ENCODE data around the gene NBEAL2. TPM values are rescaled to one million over a fixed set of nuclear protein-coding genes. Genes with fewer than 3 reads are reported as not detected.
A peak's percentile ranks its signal among the peaks of the same experiment; 100 is the strongest.

Gene NBEAL2
- total RNA-seq, 1 donor from 2014 or later, result 12.6 TPM

DNA sequence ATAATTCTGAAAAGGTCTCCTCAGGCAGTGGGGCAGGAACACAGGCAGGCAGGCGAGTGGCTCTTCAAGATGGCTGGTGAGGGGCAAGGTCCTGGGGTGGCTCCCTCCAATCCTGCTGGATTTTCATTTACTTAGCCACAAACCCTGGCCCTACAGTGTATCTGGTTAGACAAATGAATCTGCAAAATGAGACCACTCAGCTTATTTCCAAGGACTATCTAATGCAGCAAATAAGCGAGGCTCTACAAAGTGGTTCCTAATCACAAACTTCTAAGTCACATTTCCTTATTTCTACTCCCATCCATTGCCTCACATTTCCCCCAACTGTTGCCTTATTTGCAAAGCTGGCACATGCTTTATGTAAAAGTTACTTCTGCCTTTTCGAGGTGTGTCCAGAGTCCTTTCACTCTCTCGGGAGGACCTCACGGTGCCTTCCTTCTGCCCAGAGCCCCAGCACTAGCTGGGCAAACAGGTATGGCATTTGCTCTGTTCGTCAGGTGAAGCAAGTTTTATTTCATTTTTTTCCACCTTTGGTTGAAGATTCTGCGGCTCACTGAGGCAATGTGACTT, 43.4 kb upstream of the NBEAL2 start:
- no peaks in the 10 kb centered on the region for H3K27me3 ChIP-seq (ENCODE audit: low read depth)
- H3K4me3 ChIP-seq, result no peak overlapping the region
- DNase-seq, result no peak
- no peak for TF ChIP-seq CTCF (IDR thresholded peaks at IDR 0.05; ENCODE audit: borderline replicate concordance)
- H3K4me1 ChIP-seq, result peaks cover 100% of the 10 kb centered on the region
- peak overlapping the region; percentile 90 for H3K27ac ChIP-seq (replicated peaks)
- intact Hi-C loops (cut with micrococcal nuclease), result no loop called here
- peaks cover 25% of the 10 kb centered on the region for H3K36me3 ChIP-seq
- H3K9me3 ChIP-seq (replicated peaks), result no peaks in the 10 kb centered on the region

DNA sequence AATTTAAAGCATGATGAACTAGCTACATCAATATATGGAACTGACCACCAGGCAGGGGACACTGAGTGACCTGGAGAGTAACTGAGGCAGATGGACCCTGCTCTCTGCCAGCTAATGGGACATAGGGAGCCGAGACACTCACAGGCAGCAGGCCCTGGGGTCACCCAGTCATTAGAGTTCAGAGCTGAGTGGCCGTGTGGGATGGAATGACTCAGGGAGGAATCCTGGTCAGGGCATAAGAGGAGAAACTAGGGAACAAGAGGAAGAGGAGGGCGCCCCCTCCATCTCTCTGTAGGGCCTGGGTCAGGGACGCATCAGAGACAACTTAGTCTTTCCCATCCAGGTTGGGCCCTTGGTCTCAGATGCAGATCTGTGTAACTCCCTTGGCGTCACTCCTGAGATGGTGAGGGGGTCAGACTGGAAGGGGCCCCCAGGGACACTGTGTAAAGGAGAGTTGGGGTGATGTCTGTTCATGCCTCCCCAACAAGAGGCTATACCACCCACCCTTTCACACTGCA, 42.7 kb upstream of the NBEAL2 start:
- intact Hi-C loops (cut with micrococcal nuclease), result no loop called here
- DNase-seq, result no peak

GRCh38 chr3:46938118-46938517, 41.3 kb upstream of the NBEAL2 start:
- H3K4me3 ChIP-seq, result no peak overlapping the region
- H3K4me1 ChIP-seq, result peaks cover 94% of the 10 kb centered on the region
- intact Hi-C loops (cut with micrococcal nuclease), result no loop called here
- H3K27ac ChIP-seq (replicated peaks), result peak overlapping the region; percentile 90
- peaks cover 25% of the 10 kb centered on the region for H3K36me3 ChIP-seq
- no peak for DNase-seq
- no peaks in the 10 kb centered on the region for H3K9me3 ChIP-seq (replicated peaks)
- H3K27me3 ChIP-seq (ENCODE audit: low read depth), result no peaks in the 10 kb centered on the region
- TF ChIP-seq CTCF (IDR thresholded peaks at IDR 0.05; ENCODE audit: borderline replicate concordance), result no peak

More for the DNA sequence above, 42.7 kb upstream of the NBEAL2 start:
- H3K27ac ChIP-seq (replicated peaks), result peak overlapping the region; percentile 90
- H3K27me3 ChIP-seq (ENCODE audit: low read depth), result no peaks in the 10 kb centered on the region
- no peak overlapping the region for H3K4me3 ChIP-seq
- TF ChIP-seq CTCF (IDR thresholded peaks at IDR 0.05; ENCODE audit: borderline replicate concordance), result no peak
- H3K4me1 ChIP-seq, result peaks cover 94% of the 10 kb centered on the region
- H3K9me3 ChIP-seq (replicated peaks), result no peaks in the 10 kb centered on the region
- H3K36me3 ChIP-seq, result peaks cover 25% of the 10 kb centered on the region

- Histone ChIP-seq H3K9me3 (replicated peaks) (no peaks in the 10 kb centered on the region), H3K36me3 (peaks cover 25% of the 10 kb centered on the region), H3K4me3 (no peak overlapping the region), H3K27me3 (ENCODE audit: low read depth) (no peaks in the 10 kb centered on the region), H3K4me1 (peaks cover 94% of the 10 kb centered on the region), H3K27ac (replicated peaks) (peak overlapping the region; percentile 90)
- no peak for DNase-seq
- TF ChIP-seq CTCF (IDR thresholded peaks at IDR 0.05; ENCODE audit: borderline replicate concordance), result no peak
- intact Hi-C loops (cut with micrococcal nuclease), result no loop called here
Observed at GRCh38 chr3:46939578-46940445, 39.7 kb upstream of the NBEAL2 start.

DNA sequence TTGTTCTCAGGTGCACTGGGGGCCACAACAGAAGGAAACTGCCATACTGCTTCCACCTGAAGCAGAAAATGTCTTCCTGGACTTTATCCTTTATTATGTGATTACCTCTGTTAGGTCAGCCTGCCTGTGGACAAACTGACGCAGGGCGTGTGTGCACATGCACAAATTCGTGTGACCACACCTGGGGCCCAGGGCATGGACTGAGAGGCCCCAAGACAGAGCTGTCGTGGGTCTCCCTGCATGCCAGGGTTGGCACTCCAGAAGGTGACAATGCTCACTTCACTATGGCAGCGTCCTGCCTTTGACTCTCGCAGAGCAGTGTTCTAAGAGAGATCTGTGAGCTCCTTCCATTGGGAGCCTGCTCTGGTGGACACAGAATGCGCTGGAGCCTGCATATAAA, 37.4 kb upstream of the NBEAL2 start:
- H3K27me3 ChIP-seq (ENCODE audit: low read depth), result no peaks in the 10 kb centered on the region
- peaks cover 24% of the 10 kb centered on the region for H3K36me3 ChIP-seq
- no peak overlapping the region for H3K4me3 ChIP-seq
- no peak for DNase-seq
- no peak for TF ChIP-seq CTCF (IDR thresholded peaks at IDR 0.05; ENCODE audit: borderline replicate concordance)
- H3K9me3 ChIP-seq (replicated peaks), result no peaks in the 10 kb centered on the region
- peaks cover 94% of the 10 kb centered on the region for H3K4me1 ChIP-seq
- H3K27ac ChIP-seq (replicated peaks), result peak overlapping the region; percentile 81
- intact Hi-C loops (cut with micrococcal nuclease), result no loop called here
